Central memory CD8-positive, alpha-beta T cell (primary cell): ENCODE measurements around the gene IFRD2.
"Not testable (repeated sequence)": the region's sequence is repeated elsewhere in the genome, so short reads cannot be mapped to it uniquely, and the experiment has no call there.

Experiments
- ATAC-seq: fragments of 150-1000 bp; cut with Tn5 transposase; replicated peaks from 2 replicates; pipeline ENCODE4 v1.10.0; 2022; ENCODE audit warnings: mild to moderate bottlenecking, moderate FRiP score, moderate number of reproducible peaks; ENCODE audit not compliant: poor library complexity, severe bottlenecking; ENCODE audit errors: extremely low read depth
- DNase-seq, 2 donors: peaks; one replicate each; pipeline ENCODE4 v3.0.0; 2021; ENCODE audit warnings: low spot score in 2 of 2
- H3K27ac Mint-ChIP-seq: one replicate; pipeline ENCODE4 v1.8.0; 2022; ENCODE audit warnings: low read depth, mild to moderate bottlenecking, moderate library complexity, mixed read lengths
- H3K27me3 Mint-ChIP-seq: one replicate; pipeline ENCODE4 v1.8.0; 2022; ENCODE audit warnings: mixed read lengths
- H3K36me3 Mint-ChIP-seq: one replicate; pipeline ENCODE4 v1.8.0; 2022; ENCODE audit warnings: mild to moderate bottlenecking, moderate library complexity, mixed read lengths; ENCODE audit not compliant: insufficient read depth
- H3K4me1 Mint-ChIP-seq: one replicate; pipeline ENCODE4 v1.8.0; 2022; ENCODE audit warnings: mixed read lengths
- H3K4me3 Mint-ChIP-seq: one replicate; pipeline ENCODE4 v1.8.0; 2022; ENCODE audit warnings: mild to moderate bottlenecking, moderate library complexity, mixed read lengths
- H3K9me3 Mint-ChIP-seq: one replicate; pipeline ENCODE4 v1.8.0; 2022; ENCODE audit warnings: mixed read lengths

IFRD2 gene

DNA sequence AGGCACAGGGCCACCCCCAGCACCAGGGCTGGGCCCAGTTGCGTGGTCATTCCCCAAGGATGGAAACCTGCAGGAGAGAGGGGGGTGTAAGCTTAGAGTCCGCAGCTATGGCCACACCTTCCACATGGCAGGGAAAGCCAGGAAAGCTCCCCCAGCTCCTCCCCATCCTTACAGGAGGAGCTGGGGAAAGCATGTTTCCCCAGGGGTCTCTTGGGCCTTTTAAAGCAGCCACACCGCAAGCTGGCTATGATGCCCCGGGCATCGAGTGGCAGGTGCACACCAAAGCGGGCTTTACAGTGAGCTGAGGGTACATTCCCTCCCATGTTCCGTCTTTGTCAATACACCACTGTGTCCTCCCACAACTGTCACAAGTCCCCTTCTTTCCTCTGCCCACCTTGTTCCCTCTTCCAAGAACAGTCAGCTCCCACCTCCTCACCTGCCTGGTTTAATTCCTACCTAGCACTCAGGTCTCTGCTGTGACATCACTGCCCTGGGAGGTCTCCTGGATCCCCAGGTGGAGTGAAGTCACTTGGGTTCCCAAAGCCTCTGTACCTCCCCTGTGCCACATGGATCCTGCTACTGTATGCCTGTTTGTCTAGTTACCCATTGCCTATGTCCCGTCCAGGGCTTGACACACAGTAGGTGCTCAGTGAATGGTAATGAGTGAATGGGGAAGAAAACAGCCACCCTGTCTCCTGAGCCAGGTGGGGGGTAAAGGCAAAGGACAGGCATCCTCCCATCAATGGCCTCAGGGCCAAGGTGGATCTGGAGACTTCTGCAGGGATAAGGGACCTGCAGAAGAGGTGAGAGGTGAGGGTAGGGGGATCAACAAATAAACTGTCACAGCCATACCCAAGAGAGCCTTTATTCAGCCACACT, 3.6 kb upstream of the IFRD2 start:
- no peaks in the 10 kb centered on the region for H3K9me3 Mint-ChIP-seq
- DNase-seq, result no peak
- no peak overlapping the region for H3K4me3 Mint-ChIP-seq
- peaks cover 6% of the 10 kb centered on the region for H3K36me3 Mint-ChIP-seq
- no peak for ATAC-seq
- H3K27me3 Mint-ChIP-seq, result no peaks in the 10 kb centered on the region
- H3K27ac Mint-ChIP-seq, result no peak overlapping the region
- peaks cover 40% of the 10 kb centered on the region for H3K4me1 Mint-ChIP-seq

DNA sequence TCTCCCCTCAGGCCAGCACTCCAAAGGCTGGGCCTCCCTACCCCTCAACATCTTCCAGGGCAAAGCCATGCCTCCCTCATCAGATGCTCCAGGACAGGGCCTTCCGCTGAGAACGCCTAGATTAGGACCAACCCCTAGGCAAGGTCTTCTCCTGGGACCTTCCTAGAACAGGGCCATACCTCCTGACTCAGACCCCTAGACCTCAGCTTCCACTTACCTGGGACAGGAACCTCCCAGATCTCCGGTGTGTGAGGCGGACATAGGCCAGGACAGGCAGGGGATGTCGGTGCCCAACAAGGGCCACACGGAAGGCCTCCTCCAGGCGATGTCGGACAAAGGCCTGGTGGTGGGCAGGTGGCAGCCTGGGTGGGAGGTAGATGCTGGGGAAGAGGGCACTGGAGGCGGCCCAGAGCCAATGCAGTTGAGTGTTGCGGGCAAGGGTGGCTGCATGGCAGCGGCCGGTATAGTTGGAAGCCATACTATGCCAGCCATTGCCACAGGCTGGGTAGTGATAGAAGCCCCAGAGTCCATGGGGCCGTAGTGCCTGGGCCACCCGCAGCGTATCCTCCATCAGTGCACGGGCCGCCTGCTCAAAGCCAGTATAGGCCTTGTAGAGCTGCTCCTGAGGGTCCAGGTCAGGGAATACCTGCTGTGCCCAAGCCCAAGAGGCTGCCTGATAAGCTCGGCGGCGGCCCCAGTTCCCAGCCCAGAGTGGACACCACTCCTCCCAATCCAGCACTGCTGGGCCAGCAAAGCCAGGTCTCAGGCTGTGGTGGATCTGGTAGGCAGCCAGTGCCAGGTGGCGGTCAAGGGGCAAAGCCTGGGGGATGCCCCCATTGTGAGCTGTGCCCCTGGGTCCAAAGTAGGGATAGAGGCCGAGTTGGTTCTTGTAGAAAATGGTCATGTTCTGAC, 2.5 kb upstream of the IFRD2 start:
- Mint-ChIP-seq H3K9me3 (no peaks in the 10 kb centered on the region), H3K4me1 (peaks cover 32% of the 10 kb centered on the region), H3K27me3 (no peaks in the 10 kb centered on the region), H3K4me3 (no peak overlapping the region), H3K36me3 (peaks cover 6% of the 10 kb centered on the region), H3K27ac (no peak overlapping the region)
- ATAC-seq (no peak), DNase-seq (no peak)

DNA sequence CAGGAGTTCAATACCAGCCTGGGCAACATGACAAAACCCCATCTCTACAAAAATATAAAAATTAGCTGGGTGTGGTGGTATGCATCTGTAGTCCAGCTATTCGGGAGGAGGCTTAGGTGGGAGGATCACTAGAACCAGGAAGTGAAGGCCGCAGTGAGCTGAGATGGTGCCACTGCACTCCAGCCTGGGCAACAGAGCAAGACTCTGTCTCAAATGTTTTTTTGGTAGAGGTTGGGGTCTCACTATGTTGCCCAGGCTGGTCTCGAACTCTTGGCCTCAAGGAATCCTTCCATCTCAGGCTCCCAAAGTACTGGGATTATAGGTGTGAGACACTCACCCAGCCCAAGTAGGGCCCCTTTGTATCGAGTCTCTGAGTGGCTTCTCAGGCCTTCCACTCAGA, 1.9 kb upstream of the IFRD2 start:
- Mint-ChIP-seq H3K4me3 (no peak overlapping the region), H3K27ac (no peak overlapping the region), H3K9me3 (no peaks in the 10 kb centered on the region), H3K36me3 (peaks cover 4% of the 10 kb centered on the region), H3K4me1 (peaks cover 27% of the 10 kb centered on the region), H3K27me3 (no peaks in the 10 kb centered on the region)
- no peak for DNase-seq
- ATAC-seq, result no peak

DNA sequence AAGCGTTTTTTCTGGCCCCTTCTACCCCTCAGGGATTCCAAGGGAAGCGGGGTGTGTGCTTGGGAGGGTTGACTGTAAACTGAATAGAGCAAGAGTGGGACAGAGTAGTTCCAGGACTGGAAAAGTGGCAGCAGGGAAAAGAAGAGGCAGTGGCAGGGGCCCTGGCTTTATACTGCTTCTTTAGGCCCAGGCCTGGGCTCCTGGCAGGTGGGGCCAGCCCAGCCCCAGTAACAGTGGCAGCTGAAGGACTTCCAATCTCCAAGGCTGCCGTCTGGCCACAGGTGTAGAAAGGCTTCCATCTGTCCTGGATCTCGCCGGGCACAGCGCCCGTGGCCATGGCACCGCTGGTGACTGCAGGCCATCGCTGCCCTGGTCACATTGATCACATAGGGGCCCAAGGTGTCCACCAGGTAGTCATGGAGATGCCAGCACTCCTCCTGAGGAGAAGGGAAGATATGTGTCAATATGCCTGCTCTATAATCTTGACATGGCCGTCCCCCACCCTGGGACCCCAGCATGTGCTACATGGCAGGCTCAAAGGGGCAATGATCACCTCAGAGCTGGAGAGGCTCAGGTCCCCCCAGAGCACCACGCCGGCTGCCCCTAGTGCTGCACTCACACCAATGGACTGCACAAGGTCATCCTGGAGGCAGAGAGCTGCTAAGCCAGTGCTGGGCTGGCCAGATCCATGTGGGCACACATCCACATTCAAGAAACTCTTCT, 1.0 kb upstream of the IFRD2 start:
- ATAC-seq (no peak), DNase-seq (no peak)
- H3K36me3 Mint-ChIP-seq, result peaks cover 5% of the 10 kb centered on the region
- no peaks in the 10 kb centered on the region for H3K27me3 Mint-ChIP-seq
- peak overlapping the region; percentile 86 for H3K4me3 Mint-ChIP-seq
- peak overlapping the region; percentile 95 for H3K27ac Mint-ChIP-seq
- no peaks in the 10 kb centered on the region for H3K9me3 Mint-ChIP-seq
- H3K4me1 Mint-ChIP-seq, result peaks cover 21% of the 10 kb centered on the region

DNA sequence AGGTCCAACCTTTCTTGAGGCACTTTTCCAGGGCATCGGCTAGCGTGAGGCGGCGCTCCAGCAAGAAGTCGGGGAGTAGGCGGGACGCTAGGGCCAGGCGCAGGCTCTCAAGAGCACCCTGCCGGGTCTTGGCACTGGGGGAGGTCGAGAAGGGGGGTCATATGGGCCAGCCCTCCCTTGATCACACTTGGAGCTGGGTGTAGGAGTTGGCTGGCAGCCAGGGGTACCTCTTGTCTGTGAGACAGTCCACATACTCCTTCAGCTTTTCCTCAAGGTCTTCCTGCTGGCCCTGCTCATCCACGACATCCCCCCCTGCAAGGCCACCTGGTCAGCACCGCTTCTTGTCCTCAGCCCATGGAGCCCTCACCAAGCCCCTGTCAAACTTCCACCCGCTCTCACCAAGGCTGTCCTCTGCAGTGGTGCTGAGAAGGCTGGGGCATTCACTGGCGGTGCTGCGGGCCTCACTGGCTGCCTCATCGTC, 2.0 kb downstream of the IFRD2 start:
- no peak for ATAC-seq
- Mint-ChIP-seq H3K4me3 (no peak overlapping the region), H3K36me3 (peaks cover 13% of the 10 kb centered on the region), H3K27me3 (no peaks in the 10 kb centered on the region), H3K4me1 (peaks cover 18% of the 10 kb centered on the region), H3K27ac (no peak overlapping the region), H3K9me3 (no peaks in the 10 kb centered on the region)
- no peak for DNase-seq

DNA sequence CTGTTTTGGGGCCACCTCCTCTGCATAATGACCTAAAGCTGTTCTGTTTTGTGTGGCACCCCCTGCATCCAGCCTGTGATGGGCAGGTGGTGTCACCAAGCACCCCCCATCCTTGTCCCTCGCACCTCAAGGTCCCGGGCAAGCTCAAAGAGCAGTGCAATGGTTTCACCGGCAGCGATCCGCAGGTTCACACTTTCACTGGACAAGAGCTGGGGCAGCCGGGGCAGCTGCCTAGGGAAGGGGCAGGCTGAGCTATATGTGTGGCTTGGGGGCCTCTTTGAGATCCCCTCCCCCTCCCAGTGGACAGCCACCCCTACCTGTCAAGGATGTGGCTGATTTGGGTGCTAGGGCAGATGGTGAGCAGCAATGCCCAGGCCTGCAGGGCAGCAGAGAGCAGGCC, 3.1 kb downstream of the IFRD2 start:
- no peak for ATAC-seq
- Mint-ChIP-seq H3K4me3 (peak overlapping the region; percentile 2), H3K4me1 (peaks cover 18% of the 10 kb centered on the region), H3K27me3 (no peaks in the 10 kb centered on the region), H3K36me3 (peaks cover 13% of the 10 kb centered on the region), H3K27ac (no peak overlapping the region), H3K9me3 (no peaks in the 10 kb centered on the region)
- DNase-seq, result no peak

DNA sequence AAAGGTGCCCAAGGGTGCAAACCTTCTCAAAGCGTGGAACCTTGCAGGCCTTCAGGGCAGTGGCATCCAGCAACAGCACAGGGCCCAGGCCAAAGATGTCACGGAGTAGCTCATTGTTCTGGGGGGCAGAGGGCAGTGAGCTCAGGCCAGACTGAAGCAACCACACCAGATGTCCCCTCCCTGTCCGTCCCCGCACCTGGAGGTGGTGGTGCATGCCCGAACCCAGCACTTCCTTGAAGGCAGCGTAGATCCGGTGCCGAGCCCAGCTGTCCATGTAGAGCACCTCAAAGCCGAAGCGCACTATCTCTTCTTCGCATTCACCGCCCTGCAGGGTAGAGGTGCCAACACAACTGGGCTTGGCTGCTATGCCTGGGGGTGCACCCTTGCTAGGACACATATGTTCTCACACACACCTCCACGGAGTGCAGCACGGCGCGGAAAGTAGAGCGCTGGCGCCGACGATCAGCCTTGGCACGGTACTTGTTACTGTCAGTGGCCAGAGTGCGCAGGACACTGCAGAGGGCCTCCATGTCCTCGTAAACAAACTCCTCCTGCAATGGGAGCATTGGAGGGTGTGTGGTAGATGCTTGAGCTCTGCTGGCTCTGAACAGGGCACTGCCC, 3.7 kb downstream of the IFRD2 start:
- no peak overlapping the region for H3K4me3 Mint-ChIP-seq
- DNase-seq (no peak), ATAC-seq (no peak)
- peaks cover 13% of the 10 kb centered on the region for H3K36me3 Mint-ChIP-seq
- H3K4me1 Mint-ChIP-seq, result peaks cover 18% of the 10 kb centered on the region
- no peaks in the 10 kb centered on the region for H3K27me3 Mint-ChIP-seq
- no peaks in the 10 kb centered on the region for H3K9me3 Mint-ChIP-seq
- H3K27ac Mint-ChIP-seq, result no peak overlapping the region

DNA sequence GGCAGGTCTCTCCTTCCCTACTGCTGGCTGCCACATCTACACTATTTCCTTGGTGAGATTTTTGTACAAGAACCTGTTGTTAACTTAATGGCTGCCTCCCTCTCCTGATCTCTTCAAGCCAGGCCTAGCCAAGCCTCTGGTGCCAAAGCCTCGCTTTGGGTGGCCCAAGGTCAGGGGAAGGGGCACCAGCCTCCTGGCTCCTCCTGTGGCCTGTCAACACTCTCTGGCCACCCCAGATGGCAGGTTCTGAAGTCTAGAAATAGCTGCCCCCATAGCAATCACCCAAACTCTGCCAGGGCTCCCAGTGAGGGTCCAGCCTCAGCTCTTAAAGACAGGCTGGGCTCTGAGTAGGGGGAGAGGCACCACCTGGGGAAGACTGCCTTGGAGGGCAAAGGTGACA, 5.0 kb downstream of the IFRD2 start:
- Mint-ChIP-seq H3K4me3 (no peak overlapping the region), H3K36me3 (peaks cover 9% of the 10 kb centered on the region), H3K9me3 (no peaks in the 10 kb centered on the region), H3K4me1 (peaks cover 8% of the 10 kb centered on the region), H3K27me3 (no peaks in the 10 kb centered on the region), H3K27ac (no peak overlapping the region)
- no peak for ATAC-seq
- DNase-seq, result no peak

DNA sequence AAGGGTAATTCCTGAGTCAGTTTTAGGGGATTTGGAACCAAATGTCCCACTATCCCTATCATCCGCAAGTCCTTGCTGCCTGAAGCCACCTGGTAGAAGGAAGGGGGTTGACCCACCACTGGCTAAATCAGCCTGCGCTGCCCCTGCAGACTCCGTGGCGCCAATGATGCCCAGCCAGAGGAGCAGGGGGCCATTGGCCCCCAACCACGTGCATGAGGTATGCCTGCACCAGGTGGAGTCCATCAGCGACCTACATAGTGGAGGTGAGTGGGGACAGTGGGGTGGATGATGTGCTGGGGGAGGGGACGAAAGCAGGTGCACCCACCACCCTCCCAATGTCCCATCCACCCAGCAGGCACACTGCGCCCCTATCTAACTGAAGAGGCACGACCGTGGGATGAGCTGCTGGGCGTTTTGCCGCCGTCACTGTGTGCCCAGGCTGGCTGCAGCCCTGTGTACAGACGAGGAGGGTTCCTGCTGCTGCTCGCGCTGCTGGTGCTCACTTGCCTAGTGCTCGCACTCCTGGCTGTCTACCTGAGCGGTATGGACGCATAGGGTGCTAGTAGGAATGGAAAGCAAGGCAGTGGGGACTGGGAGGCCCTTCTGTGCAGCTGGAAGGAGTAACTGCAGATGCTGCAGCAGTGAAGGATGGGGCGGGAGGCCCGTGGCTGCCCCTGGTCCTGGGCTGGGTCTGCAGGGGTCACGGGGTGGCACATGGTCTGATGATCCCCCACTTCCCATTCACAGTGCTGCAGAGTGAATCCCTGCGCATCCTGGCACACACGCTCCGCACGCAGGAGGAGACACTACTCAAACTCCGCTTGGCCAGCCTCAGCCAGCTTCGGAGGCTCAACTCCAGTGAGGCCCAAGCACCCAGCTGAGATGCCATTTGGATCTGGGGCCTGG, 5.7 kb downstream of the IFRD2 start:
- no peaks in the 10 kb centered on the region for H3K9me3 Mint-ChIP-seq
- no peaks in the 10 kb centered on the region for H3K27me3 Mint-ChIP-seq
- no peak overlapping the region for H3K27ac Mint-ChIP-seq
- ATAC-seq, result no peak
- DNase-seq, result no peak
- H3K36me3 Mint-ChIP-seq, result peaks cover 9% of the 10 kb centered on the region
- no peak overlapping the region for H3K4me3 Mint-ChIP-seq
- H3K4me1 Mint-ChIP-seq, result peaks cover 6% of the 10 kb centered on the region

DNA sequence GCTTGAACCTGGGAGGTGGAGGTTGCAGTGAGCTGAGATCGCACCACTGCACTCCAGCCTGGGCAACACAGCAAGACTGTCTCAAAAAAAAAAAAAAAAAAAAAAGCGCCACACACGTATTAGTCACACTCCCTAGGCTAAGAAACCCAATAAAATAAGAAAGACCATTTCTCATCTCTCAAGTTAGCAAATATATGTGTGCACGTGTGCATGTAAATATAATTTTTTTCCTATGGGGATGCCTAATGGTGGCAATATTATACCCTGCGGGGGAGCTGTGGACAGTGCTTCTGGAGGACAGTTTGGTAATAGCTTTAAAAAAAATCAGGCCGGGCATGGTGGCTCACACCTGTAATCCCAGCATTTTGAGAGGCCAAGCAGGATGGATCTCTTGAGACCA, 8.1 kb downstream of the IFRD2 start:
- H3K9me3 Mint-ChIP-seq, H3K36me3 Mint-ChIP-seq, DNase-seq, ATAC-seq, H3K27me3 Mint-ChIP-seq, H3K4me3 Mint-ChIP-seq, H3K4me1 Mint-ChIP-seq, H3K27ac Mint-ChIP-seq: not testable (repeated sequence)

DNA sequence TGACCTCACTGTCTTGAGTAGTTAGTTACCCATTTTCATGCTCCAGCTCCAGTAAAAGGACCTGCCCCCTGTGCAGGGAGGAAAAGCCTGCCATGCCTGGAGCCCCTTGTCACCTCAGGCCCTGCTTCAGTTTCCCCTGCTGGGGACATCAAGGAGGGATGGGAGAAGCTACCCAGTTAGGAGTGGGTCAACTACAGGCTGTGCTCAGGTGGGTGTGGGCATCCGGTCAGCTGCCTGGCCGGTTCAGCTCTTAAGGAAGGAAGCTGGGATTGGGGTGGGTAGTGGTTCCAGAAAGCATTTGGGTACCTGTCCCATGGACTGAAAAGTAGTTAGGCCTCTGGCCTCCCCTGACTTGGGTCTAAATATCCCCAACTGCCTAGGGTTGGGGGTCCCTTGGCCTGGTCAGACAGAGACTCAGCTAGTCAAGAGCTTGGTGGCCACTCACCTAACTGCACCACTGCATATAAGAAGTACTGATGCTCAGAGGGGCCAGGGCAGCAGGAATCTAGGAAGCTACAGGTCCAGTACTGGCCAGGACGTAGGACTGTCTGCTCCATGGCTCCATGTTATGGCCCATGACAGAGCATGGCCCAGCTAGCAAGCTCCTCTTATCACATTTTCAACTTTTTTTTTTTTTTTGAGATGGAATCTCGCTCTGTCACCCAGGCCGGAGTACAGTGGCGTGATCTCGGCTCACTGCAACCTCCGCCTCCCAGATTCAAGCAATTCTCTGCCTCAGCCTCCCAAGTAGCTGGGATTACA, 12.8 kb downstream of the IFRD2 start:
- DNase-seq (no peak), ATAC-seq (no peak)
- H3K36me3 Mint-ChIP-seq, result no peaks in the 10 kb centered on the region
- H3K9me3 Mint-ChIP-seq, result no peaks in the 10 kb centered on the region
- peaks cover 37% of the 10 kb centered on the region for H3K27me3 Mint-ChIP-seq
- no peak overlapping the region for H3K4me3 Mint-ChIP-seq
- H3K27ac Mint-ChIP-seq, result no peak overlapping the region
- peaks cover 14% of the 10 kb centered on the region for H3K4me1 Mint-ChIP-seq
